ENCODE data around the gene DNAH8.

- TF ChIP-seq CTCF (IDR thresholded peaks at IDR 0.05; ENCODE audit: extremely low read depth in 1 of 2, insufficient read depth in 1 of 2, low read depth in 1 of 2, low read length in 2 of 2) (no peak), POLR2A (IDR thresholded peaks at IDR 0.05; ENCODE audit: low read depth, low read length) (no peak), EZH2 (IDR thresholded peaks at IDR 0.05; ENCODE audit: borderline replicate concordance, low read depth, low read length, severe bottlenecking) (no peak)
These were observed 122.0 kb downstream of the DNAH8 start for GRCh38 chr6:38837101-38837500.
